HG03045 (cell line): ENCODE measurements around the gene CYP4F2.
"Not testable (repeated sequence)": the region's sequence is repeated elsewhere in the genome, so short reads cannot be mapped to it uniquely, and the experiment has no call there.

Source experiments
- ATAC-seq: cut with Tn5 transposase; IDR thresholded peaks from one replicate; pipeline ENCODE4 v1.9.1; 2021; ENCODE audit warnings: mild to moderate bottlenecking, moderate library complexity; ENCODE audit not compliant: unreplicated experiment

Gene CYP4F2

DNA sequence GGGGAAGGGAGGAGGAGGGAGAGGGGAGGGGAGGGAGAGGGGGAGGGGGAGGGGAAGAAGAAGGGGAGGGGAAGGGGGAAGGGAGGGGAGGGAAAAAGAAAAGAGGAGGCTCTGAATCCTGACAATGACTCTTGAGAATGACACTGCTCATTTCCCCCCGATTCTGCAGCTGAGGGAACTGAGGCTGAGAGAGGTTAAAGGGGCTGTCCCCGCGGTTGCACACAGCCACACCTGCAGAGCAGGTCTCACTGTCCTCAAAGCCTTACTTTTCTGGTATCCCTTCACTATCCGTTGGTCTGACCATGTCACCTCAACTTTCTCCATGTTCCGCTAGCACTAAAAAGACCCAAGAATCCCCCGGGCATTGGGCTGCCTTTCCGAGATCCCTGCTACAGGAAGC, 35.4 kb downstream of the CYP4F2 start:
- ATAC-seq: no peak

DNA sequence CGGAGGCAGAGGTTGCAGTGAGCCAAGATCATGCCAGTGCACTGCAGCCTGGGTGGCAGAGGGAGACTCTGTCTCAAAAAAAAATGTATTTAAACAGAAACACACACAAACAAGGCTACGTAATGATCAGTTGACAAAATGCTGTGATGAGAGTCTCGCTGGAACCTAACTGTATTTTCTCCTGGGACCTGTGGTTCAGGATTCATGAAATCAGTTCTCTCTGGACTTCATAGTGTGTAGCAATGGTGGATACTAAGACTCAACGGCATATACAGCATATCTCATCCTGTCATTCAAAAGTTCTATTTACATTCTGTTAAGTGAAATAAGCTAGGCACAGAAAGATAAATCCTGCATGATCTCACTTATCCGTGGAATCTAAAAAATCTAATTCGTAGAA, 37.4 kb downstream of the CYP4F2 start:
- no peak for ATAC-seq

DNA sequence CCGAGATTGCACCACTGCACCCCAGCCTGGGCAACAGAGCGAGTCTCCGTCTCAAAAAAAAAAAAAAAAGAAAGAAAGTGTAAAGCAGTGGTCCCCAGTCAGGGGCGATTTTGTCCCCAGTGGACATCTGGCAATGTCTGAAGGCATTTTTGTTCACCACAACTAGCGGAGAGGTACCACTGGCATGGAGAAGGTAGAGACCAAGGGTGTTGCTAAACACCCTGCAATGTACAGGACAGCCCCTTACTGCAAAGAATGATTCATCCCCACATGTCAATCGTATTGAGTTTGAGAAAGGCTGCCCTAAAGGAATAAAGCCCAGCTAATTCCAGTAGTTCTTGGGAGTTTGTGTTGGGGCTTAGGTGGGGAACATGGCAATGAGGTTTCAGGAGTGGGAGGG, 38.7 kb downstream of the CYP4F2 start:
- ATAC-seq: no peak

- ATAC-seq: no peak
Observed at GRCh38 chr19:15850385-15850784, 47.5 kb downstream of the CYP4F2 start.

DNA sequence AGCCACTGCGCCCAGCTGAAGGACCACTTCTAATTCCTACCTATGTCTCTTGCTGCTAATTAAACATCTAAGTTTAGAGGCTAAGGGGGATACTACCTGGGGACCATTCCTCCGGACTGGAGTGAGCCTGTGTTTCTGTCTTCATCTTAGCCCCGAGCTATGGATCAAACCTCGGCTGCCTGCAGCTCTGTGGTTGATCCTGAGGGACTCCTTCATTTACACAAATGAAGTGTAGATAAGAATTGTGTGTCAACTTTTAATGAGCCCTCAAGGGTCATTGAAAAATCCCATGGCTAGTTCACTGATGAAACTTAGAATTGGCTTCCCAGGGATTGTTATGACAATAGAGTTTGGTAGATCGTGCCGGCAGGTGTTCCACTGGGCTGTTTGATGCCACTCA, 51.0 kb downstream of the CYP4F2 start:
- no peak for ATAC-seq

DNA sequence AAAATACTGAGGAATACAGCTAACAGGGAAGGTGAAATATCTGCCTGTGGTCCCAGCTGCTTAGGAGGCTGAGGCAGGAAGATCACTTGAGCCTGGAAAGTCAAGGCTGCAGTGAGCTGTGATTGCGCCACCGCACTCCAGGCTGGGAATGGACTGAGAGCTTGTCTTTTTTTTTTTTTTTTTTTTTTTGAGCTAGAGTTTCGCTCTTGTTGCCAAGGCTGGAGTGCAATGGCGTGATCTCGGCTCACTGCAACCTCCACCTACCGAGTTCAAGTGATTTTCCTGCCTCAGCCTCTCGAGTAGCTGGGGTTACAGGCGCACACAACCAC, 54.0 kb downstream of the CYP4F2 start:
- not testable (repeated sequence) for ATAC-seq

GRCh38 chr19:15843203-15843893, 54.5 kb downstream of the CYP4F2 start:
- no peak for ATAC-seq

GRCh38 chr19:15841875-15842569, 55.9 kb downstream of the CYP4F2 start:
- no peak for ATAC-seq

GRCh38 chr19:15840833-15841232, 57.0 kb downstream of the CYP4F2 start:
- no peak for ATAC-seq

GRCh38 chr19:15839888-15840287, 58.0 kb downstream of the CYP4F2 start:
- not testable (repeated sequence) for ATAC-seq

GRCh38 chr19:15838351-15838750, 59.5 kb downstream of the CYP4F2 start:
- no peak for ATAC-seq

- peak; percentile 11 for ATAC-seq
Observed at GRCh38 chr19:15837221-15837731, 60.6 kb downstream of the CYP4F2 start.

- ATAC-seq: peak; percentile 96
Observed at GRCh38 chr19:15836330-15837220, 61.3 kb downstream of the CYP4F2 start.

- ATAC-seq: not testable (repeated sequence)
Observed at GRCh38 chr19:15835565-15836329, 62.1 kb downstream of the CYP4F2 start.

GRCh38 chr19:15834232-15834631, 63.6 kb downstream of the CYP4F2 start:
- ATAC-seq: not testable (repeated sequence)

- no peak for ATAC-seq
Observed at GRCh38 chr19:15831626-15832025, 66.2 kb downstream of the CYP4F2 start.

- no peak for ATAC-seq
Observed at GRCh38 chr19:15829786-15830185, 68.1 kb downstream of the CYP4F2 start.

- no peak for ATAC-seq
Observed at GRCh38 chr19:15829306-15829698, 68.6 kb downstream of the CYP4F2 start.

DNA sequence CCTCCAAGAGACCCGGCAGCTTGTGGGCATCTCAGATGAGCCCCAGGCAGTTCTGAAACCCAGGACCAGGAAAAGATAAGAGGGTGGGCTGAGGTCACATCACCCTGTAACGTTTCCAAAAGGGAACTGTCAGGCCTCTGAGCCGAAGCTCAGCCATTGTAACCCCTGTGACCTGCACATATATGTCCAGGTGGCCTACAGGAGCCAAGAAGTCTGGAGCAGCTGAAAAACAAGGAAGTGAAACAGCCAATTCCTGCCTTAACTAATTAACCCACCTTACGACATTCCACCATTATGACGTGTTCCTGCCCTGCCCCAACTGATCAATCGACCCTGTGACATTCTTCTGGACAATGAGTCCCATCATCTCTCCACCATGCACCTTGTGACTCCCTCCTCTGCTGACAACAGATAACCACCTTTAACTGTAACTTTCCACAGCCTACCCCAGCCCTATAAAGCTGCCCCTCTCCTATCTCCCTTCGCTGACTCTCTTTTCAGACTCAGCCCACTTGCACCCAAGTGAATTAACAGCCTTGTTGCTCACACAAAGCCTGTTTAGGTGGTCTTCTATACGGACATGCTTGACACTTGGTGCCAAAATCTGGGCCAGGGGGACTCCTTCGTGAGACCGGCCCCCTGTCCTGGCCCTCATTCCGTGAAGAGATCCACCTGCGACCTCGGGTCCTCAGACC, 69.1 kb downstream of the CYP4F2 start:
- not testable (repeated sequence) for ATAC-seq

- ATAC-seq: no peak
Observed at GRCh38 chr19:15828121-15828610, 69.7 kb downstream of the CYP4F2 start.
